HCT116 (cell line): ENCODE results near the gene FREM1.

ENCODE experiments used
- ATF3 ChIP-seq: IDR thresholded peaks from 2 replicates; pipeline ENCODE4 v1.6.1; 2012
- CBX3 ChIP-seq: IDR thresholded peaks from 2 replicates; pipeline ENCODE4 v1.6.1; 2012; ENCODE audit warnings: low read depth
- CTCF ChIP-seq, 3 experiments: fragments of 200-600 bp in 1 of 3; sonication (generic) in 1 of 3; IDR thresholded peaks in 2 of 3; conservative IDR thresholded peaks in 1 of 3; 2 replicates each; pipeline ENCODE4 v1.5.1; 2012 to 2017; ENCODE audit warnings: low read depth in 2 of 3, low read length in 2 of 3, antibody characterized with exemption in 1 of 3, borderline replicate concordance in 1 of 3, control low read depth in 1 of 3, mild to moderate bottlenecking in 1 of 3, mixed read lengths in 1 of 3, mixed run types in 1 of 3, moderate library complexity in 1 of 3; ENCODE audit not compliant: insufficient read depth in 1 of 3
- EZH2 ChIP-seq: fragments of 200-600 bp; sonication (generic); IDR thresholded peaks from 2 replicates; pipeline ENCODE4 v1.6.1; 2017; ENCODE audit warnings: antibody characterized with exemption, mixed run types
- EZH2phosphoT487 ChIP-seq: fragments of 200-600 bp; IDR thresholded peaks from 2 replicates; pipeline ENCODE4 v1.6.1; 2018; ENCODE audit warnings: antibody characterized with exemption, borderline replicate concordance
- JUND ChIP-seq: IDR thresholded peaks from 2 replicates; pipeline ENCODE4 v1.6.1; 2012
- MAX ChIP-seq: IDR thresholded peaks from 2 replicates; pipeline ENCODE4 v1.6.1; 2012
- POLR2A ChIP-seq: IDR thresholded peaks from 2 replicates; pipeline ENCODE4 v1.7.0; 2011; ENCODE audit warnings: borderline replicate concordance; ENCODE audit not compliant: insufficient read depth, insufficient read length; ENCODE audit errors: extremely low read depth
- POLR2AphosphoS5 ChIP-seq: IDR thresholded peaks from 2 replicates; pipeline ENCODE4 v1.6.1; 2011; ENCODE audit warnings: mild to moderate bottlenecking, low read depth, low read length, moderate library complexity
- RAD21 ChIP-seq: IDR thresholded peaks from 2 replicates; pipeline ENCODE4 v1.6.1; 2012; ENCODE audit warnings: low read depth, mild to moderate bottlenecking
- REST ChIP-seq: IDR thresholded peaks from 2 replicates; pipeline ENCODE4 v1.6.1; 2012; ENCODE audit warnings: low read depth
- SIN3A ChIP-seq: IDR thresholded peaks from 2 replicates; pipeline ENCODE4 v1.6.1; 2012; ENCODE audit warnings: low read depth
- SRF ChIP-seq: IDR thresholded peaks from 2 replicates; pipeline ENCODE4 v1.6.1; 2012; ENCODE audit warnings: low read depth
- ZFX ChIP-seq: fragments of 450-650 bp; IDR thresholded peaks from 2 replicates; pipeline ENCODE4 v1.6.1; 2017

GRCh38 chr9:14838701-14839100 is 71.5 kb downstream of the FREM1 start:
- TF ChIP-seq POLR2A, result no peak
- no peak for TF ChIP-seq CTCF (IDR thresholded peaks at IDR 0.05 in 2 of 3, conservative IDR thresholded peaks at IDR 0.05 in 1 of 3; ENCODE audit: borderline replicate concordance in 1 of 3, insufficient read depth in 1 of 3, low read depth in 2 of 3, low read length in 2 of 3)
- TF ChIP-seq RAD21, result no peak
- no peak for TF ChIP-seq POLR2AphosphoS5
- no peak for TF ChIP-seq MAX
- TF ChIP-seq EZH2phosphoT487, result no peak
- TF ChIP-seq SRF, result no peak
- TF ChIP-seq REST, result no peak
- TF ChIP-seq ATF3, result no peak
- no peak for TF ChIP-seq EZH2
- TF ChIP-seq SIN3A, result no peak
- no peak for TF ChIP-seq JUND
- TF ChIP-seq ZFX, result no peak
- no peak for TF ChIP-seq CBX3
